ACHN (cell line): ENCODE data around the gene SIMC1.
"Not testable (repeated sequence)": the region's sequence is repeated elsewhere in the genome, so short reads cannot be mapped to it uniquely, and the experiment has no call there.

ENCODE experiments used
- DNase-seq: peaks from one replicate; pipeline ENCODE4 v3.0.0-alpha.2; 2015
- in situ Hi-C: cut with HindIII; loops from 2 replicates; pipeline ENCODE4 v1.10.0; 2017; ENCODE audit warnings: low sequenced_read_pairs, low pct_ligation_motif_present, low pct_unique_long_range_greater_than_20kb

SIMC1 gene

GRCh38 chr5:176237971-176238644 is at the start of gene SIMC1:
Gene SIMC1 (plus strand): TSS chr5:176238424. CDS start chr5:176238509, 85 bp downstream.
- DNase-seq, result peak; percentile 26
- in situ Hi-C loops, result not testable (repeated sequence)

GRCh38 chr5:176188506-176189193 is 49.6 kb upstream of the SIMC1 start:
- DNase-seq, result no peak
- in situ Hi-C loops, result no loop called here

GRCh38 chr5:176189857-176190256 is 48.4 kb upstream of the SIMC1 start:
- in situ Hi-C loops, result no loop called here
- no peak for DNase-seq

- in situ Hi-C loops, result no loop called here
- DNase-seq, result no peak
Observed at GRCh38 chr5:176190886-176191755, 47.1 kb upstream of the SIMC1 start.

- DNase-seq, result no peak
- in situ Hi-C loops, result no loop called here
Observed at GRCh38 chr5:176192094-176192721, 46.0 kb upstream of the SIMC1 start.

GRCh38 chr5:176192722-176193117 is 45.5 kb upstream of the SIMC1 start:
- in situ Hi-C loops, DNase-seq: not testable (repeated sequence)

GRCh38 chr5:176193636-176194035 is 44.6 kb upstream of the SIMC1 start:
- DNase-seq, in situ Hi-C loops: not testable (repeated sequence)

GRCh38 chr5:176194238-176195083 is 43.8 kb upstream of the SIMC1 start:
- in situ Hi-C loops, DNase-seq: not testable (repeated sequence)

- DNase-seq, in situ Hi-C loops: not testable (repeated sequence)
Observed at GRCh38 chr5:176195084-176195413, 43.2 kb upstream of the SIMC1 start.

GRCh38 chr5:176195487-176196207 is 42.6 kb upstream of the SIMC1 start:
- in situ Hi-C loops, DNase-seq: not testable (repeated sequence)

- DNase-seq, in situ Hi-C loops: not testable (repeated sequence)
Observed at GRCh38 chr5:176196781-176197180, 41.4 kb upstream of the SIMC1 start.

- DNase-seq, in situ Hi-C loops: not testable (repeated sequence)
Observed at GRCh38 chr5:176197234-176197858, 40.9 kb upstream of the SIMC1 start.

- in situ Hi-C loops, DNase-seq: not testable (repeated sequence)
Observed at GRCh38 chr5:176198299-176198698, 39.9 kb upstream of the SIMC1 start.

GRCh38 chr5:176198991-176199733 is 39.1 kb upstream of the SIMC1 start:
- not testable (repeated sequence) for DNase-seq

GRCh38 chr5:176199803-176200399 is 38.3 kb upstream of the SIMC1 start:
- DNase-seq, in situ Hi-C loops: not testable (repeated sequence)

More at GRCh38 chr5:176198991-176199733, 39.1 kb upstream of the SIMC1 start:
- in situ Hi-C loops, result not testable (repeated sequence)

- DNase-seq, result no peak
- in situ Hi-C loops, result no loop called here
Observed at GRCh38 chr5:176201811-176202210, 36.4 kb upstream of the SIMC1 start.
